ENCODE data around the gene LEMD2.
"Not testable (repeated sequence)": the region's sequence is repeated elsewhere in the genome, so short reads cannot be mapped to it uniquely, and the experiment has no call there.

The LEMD2 gene

DNA sequence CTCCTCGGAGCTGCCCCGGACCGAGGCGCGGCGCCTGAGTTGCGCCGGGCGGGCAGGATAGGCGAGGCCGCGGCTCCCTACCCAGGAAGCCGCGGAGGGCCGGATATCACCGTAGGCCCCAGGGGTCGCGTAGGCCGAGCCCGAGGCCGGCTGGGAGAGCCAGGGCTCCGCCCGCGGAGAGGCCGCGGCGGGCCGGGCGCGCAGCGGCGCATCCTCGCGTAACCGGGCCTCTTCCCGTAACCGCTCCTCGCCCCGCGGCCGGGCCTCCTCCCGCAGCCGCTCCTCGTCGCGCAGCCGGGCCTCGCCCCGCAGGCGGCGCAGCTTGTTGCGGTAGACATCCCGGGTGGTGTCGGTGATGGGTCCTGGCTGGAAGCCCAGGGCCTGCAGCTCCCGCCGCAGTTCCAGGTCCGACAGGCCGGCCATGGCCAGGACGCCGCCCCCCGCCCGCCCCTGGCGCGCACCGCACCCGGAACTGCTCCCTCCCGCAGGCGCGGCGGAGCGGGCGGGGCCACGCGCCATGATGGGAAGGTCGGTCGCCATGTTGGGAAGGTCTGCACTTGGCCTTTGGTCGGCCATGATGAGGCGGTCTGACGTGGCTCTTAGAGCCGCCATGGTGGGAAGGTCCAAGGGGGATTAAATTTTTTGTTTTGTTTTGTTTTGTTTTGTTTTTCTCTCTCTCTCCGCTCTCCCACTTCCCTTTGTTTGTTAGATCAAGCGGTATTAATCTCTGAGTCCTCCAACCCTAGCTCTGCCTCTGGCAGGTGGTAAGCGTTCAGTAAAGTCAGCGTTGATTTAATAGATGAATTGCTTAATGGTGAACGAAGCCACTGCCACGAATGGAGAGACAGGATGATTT is at the start of gene LEMD2:
Gene LEMD2 (minus strand): TSS at position 437 of the 856 bp plus-strand sequence. CDS start 14 bp downstream, at position 423.
- DNase-seq (ENCODE audit: low spot score): peak; percentile 94

- no peak for DNase-seq (ENCODE audit: low spot score)
These were observed 49.2 kb upstream of the LEMD2 start for GRCh38 chr6:33837971-33838665.

- no peak for DNase-seq (ENCODE audit: low spot score)
These were observed 48.0 kb upstream of the LEMD2 start for GRCh38 chr6:33836806-33837469.

GRCh38 chr6:33834401-33835392 is 45.8 kb upstream of the LEMD2 start:
- DNase-seq (ENCODE audit: low spot score): no peak

- DNase-seq (ENCODE audit: low spot score): no peak
These were observed 44.7 kb upstream of the LEMD2 start for GRCh38 chr6:33833599-33833998.

DNA sequence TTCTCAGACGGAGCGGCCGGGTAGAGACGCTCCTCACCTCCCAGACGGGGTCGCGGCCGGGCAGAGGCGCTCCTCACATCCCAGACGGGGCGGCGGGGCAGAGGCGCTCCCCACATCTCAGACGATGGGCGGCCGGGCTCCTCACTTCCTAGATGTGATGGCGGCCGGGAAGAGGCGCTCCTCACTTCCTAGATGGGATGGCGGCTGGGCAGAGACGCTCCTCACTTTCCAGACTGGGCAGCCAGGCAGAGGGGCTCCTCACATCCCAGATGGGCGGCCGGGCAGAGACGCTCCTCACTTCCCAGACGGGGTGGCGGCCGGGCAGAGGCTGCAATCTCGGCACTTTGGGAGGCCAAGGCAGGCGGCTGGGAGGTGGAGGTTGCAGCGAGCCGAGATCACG is 43.9 kb upstream of the LEMD2 start:
- DNase-seq (ENCODE audit: low spot score): not testable (repeated sequence)

GRCh38 chr6:33831725-33832124 is 42.8 kb upstream of the LEMD2 start:
- DNase-seq (ENCODE audit: low spot score): not testable (repeated sequence)

- DNase-seq (ENCODE audit: low spot score): no peak
These were observed 41.8 kb upstream of the LEMD2 start for GRCh38 chr6:33830635-33831240.

DNA sequence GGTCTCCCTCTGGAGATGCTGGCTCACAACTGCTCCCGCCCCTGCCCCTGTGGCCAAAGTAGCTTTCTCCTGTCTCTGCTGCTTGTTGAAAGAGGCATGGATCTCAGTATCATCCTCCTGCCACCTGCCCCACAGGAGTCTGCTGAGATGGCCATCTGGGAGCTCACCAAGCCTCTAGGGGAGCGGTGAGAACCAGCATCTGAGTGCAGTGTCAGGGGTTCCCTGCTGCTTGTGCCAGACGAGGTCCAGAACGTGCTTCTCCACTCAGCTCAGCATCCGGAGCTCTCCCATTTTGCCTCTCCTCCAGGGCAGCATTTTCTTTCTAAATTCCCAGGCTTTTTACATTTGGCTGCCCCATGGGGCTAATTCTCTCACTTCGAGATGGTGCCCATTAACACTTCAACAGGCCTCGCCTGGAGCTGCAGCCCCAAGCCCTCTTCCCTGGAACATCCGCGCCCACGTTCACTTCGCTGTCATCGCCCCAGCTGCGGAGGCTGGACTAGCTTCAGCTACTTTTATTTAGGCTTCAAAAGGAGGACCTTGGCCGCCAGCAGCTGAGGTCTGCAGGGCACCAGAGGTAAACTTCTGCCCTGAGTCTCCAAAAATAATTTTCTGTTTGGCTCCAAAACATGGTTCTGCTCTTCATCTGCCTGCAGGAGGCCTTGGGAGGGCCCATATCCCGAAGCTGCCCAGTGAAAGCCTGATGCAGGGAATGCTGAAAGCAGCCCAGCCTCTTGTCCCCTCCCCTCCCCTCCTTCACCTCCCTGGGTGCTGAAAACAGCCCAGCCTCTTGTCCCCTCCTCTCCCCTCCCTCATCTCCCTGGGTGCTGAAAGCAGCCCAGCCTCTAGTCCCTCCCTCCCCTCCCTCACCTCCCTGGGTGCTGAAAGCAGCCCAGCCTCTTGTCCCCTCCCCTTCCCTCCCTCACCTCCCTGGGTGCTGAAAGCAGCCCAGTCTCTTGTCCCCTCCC is 40.1 kb upstream of the LEMD2 start:
- no peak for DNase-seq (ENCODE audit: low spot score)

DNA sequence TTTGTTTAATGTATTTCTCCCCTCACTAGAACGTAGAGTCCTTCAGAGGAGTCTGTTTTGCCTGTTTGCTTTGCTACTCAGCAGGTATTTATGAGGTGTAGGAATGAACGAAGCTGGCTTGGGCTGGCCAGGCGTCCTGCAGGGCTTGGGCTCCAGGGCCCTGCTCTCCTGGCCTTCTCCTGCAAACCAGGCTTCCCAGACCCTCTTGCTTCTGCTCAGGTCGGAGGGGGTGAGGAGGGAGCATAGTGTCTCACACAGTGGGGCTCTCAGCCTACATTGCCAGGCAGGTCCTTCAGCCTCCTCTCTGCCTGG is 39.5 kb upstream of the LEMD2 start:
- DNase-seq (ENCODE audit: low spot score): no peak

DNA sequence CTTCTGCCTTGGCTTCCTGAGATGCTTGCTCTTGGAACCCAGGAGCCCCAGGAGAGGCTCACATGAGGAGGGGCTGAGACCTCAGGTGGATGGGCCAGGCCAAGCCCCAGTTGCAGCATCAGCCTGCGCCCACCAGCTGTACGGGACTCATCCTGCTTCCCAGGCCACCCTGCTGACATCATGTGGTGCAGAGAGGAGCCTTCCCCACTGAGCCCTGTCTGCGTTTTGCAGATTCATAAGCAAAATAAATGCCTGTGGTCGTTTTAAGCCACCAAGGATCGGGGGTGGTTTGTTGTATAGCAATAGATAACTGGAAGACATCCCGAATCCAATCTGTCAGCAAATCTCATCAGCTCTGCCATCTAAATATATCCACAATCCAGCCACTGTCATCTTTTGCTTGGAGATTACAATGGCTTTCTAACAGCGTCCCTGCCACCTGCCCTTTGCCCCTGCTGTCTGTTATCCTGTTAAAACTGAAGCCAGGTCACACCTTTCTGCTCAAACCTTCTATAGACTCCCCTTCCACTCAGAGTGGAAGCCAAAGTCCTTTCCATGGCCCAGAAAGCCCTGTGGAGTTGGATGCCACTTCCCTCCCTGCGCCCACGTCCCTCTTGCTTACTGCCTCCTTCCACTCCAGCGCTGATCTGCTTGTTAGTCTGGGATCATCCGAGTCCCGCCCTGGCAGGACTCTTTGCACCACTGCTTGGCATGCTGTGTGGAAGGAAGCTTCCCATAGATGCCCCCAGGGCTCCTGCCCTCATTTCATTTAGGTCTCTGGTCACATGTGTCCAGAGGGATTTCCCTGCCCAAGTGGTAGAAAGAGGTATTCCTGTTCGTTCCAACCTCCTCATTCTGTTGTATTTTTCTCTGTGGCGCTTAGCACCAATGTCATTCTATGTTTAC is 38.9 kb upstream of the LEMD2 start:
- DNase-seq (ENCODE audit: low spot score): no peak

- no peak for DNase-seq (ENCODE audit: low spot score)
These were observed 37.6 kb upstream of the LEMD2 start for GRCh38 chr6:33826537-33826936.

DNA sequence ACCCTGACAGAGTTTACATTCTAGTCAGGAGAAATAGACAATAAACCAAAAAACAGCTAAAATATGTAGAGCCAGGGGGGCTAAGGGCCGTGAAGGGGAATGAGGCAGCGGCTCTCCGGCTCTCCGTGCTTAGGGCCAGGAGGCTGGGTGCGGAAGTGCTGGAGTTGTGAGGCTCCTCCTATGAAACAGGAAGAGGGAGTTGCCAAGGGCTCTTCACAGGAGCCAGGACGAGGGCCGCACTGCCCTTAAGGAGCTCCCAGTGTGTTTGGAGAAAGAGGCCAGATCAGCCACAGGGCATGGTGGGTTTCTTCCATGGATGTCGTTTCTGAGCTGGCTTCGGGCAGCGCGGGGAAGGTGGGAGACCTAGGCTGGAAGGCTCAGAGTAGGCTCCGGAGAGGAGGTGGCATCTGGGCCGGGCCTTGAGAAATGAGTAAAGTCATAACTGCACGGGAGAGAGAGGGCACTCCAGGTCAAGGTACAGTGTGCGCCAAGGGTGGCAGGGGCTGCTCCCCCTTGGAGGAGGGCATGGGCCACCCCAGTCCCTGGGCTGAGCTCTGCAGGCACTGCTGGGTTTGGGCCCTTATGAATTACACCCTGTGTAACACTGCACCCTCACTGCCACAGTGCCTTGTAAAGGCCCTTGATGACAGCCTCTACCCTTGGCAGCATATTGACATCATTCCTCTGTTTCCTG is 35.7 kb upstream of the LEMD2 start:
- no peak for DNase-seq (ENCODE audit: low spot score)

DNA sequence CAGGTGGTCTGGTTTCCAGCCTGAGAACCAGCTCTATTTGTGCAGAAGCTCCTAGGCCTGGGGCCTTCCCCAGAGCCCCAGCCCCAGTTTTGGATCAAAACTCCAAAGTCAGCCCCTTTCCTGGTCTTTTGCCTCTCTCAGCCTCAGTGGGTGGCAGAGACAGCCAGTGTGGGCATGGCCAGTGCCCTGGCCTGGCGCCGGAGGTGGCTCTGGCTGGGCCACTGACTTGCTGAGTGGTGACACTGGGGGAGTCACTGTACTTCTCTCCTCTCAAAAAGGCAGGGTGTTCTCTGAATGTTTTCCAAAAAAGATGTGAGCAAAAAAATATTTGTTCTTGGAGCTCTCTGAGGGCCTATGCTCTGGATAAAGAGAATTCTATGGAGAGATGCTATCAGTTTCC is 34.9 kb upstream of the LEMD2 start:
- DNase-seq (ENCODE audit: low spot score): no peak

- DNase-seq (ENCODE audit: low spot score): no peak
These were observed 33.9 kb upstream of the LEMD2 start for GRCh38 chr6:33822575-33823395.

DNA sequence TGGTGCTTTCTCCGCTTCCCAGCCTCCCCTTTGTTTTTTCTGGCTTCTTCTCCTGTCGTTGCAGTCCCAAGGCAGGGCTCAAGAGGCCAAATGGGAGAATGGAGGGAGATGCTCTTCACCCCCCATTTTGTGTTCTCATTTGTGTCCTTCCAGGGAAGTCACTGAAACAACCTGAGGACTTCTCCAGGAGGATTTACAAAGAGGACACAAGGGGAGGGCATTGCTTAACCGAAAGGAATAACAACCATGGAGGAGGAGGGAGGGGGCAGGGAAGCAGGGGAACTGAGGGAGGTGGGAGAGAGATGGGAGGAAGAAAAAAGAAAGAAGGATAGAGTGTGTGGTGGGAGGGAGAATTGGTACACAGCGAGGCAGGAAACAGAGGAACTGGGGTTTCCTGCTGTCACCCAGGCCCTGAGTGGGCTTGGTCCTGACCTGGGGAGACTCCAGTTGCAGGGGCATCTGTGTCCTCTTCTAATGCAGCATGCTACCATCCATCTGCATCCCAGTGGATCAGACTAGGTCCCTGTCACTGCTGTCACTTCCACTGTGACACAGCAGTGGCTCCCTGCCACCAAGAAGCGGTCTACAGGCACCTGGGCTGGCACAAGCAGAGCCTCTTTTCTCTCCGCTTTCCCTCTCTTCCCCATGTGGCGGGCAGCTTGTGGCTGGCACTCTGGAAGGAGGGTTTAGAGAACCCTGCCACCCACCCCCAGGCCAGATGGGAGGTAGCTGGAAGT is 32.0 kb upstream of the LEMD2 start:
- DNase-seq (ENCODE audit: low spot score): no peak

DNA sequence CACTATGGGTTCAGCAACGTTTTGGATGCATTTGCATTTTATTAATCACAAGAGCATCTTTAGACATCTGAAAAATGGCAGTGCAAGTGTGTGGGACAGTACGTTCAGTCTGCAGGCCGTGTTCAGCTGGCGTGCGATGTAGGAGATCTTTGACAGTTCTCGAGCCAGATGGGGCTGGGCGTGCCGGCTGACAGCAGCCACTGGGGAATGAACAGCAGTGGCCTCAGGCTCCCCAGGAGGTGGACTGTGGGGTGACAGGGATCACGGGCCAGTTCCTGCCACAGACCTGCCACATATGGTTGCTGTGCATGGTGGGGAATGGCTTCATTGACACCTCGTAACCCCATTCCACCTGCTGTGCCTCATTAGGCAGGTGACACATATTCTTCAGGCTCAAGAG is 31.3 kb upstream of the LEMD2 start:
- DNase-seq (ENCODE audit: low spot score): no peak
